Activated CD4-positive, alpha-beta T cell treated with anti-CD3 and anti-CD28 coated beads for 36 hours (primary cell): Measurements from ENCODE around the gene ZNF534. TPM values are rescaled to one million over a fixed set of nuclear protein-coding genes. Genes with fewer than 3 reads are reported as not detected.
"Not testable (repeated sequence)": the region's sequence is repeated elsewhere in the genome, so short reads cannot be mapped to it uniquely, and the experiment has no call there.

Experiments
- ATAC-seq: fragments of 200-7000 bp; cut with Tn5 transposase; one replicate; pipeline ENCODE4 v1.10.0; 2021; ENCODE audit warnings: mild to moderate bottlenecking, moderate library complexity
- CTCF ChIA-PET: fragments of 350-600 bp; sonication (Branson Sonifier 250); formaldehyde crosslinking; loops from one replicate; lab custom pipeline; 2021; ENCODE audit warnings: antibody characterized with exemption; lab: Charles Lee
- POLR2A ChIA-PET: fragments of 350-600 bp; sonication (Branson Sonifier 250); formaldehyde crosslinking; loops from one replicate; lab custom pipeline; 2021; ENCODE audit warnings: antibody characterized with exemption, inconsistent platforms; lab: Charles Lee
- DNase-seq: peaks from one replicate; pipeline ENCODE4 v3.0.0-alpha.2; 2020
- H3K27ac Mint-ChIP-seq: one replicate; pipeline ENCODE4 v1.8.0; 2021; ENCODE audit warnings: mixed read lengths
- H3K27me3 Mint-ChIP-seq: one replicate; pipeline ENCODE4 v1.8.0; 2021; ENCODE audit warnings: mixed read lengths
- H3K36me3 Mint-ChIP-seq: one replicate; pipeline ENCODE4 v1.8.0; 2021; ENCODE audit warnings: low read depth, mixed read lengths
- H3K4me1 Mint-ChIP-seq: one replicate; pipeline ENCODE4 v1.8.0; 2021; ENCODE audit warnings: mixed read lengths
- H3K4me3 Mint-ChIP-seq: one replicate; pipeline ENCODE4 v1.8.0; 2021; ENCODE audit warnings: mild to moderate bottlenecking, moderate library complexity, mixed read lengths
- H3K9me3 Mint-ChIP-seq: one replicate; pipeline ENCODE4 v1.8.0; 2021; ENCODE audit warnings: low read depth, mixed read lengths
- intact Hi-C, 2 experiments: fragments of 100-400 bp; cut with DNase I in 1 of 2; cut with micrococcal nuclease in 1 of 2; formaldehyde crosslinking; loops; one replicate each; pipeline versions ENCODE4 v1.14.2 to v1.15.1; 2022 to 2024; cut with DNase I, micrococcal nuclease
- total RNA-seq, 2 experiments: library from RNA; stranded (reverse); gene quantifications; one replicate each; pipeline ENCODE4 v1.2.3, GENCODE V29; 2021

Gene ZNF534
- total RNA-seq, 2 experiments from 2014 or later, result 0.09 TPM; not detected in 1

DNA sequence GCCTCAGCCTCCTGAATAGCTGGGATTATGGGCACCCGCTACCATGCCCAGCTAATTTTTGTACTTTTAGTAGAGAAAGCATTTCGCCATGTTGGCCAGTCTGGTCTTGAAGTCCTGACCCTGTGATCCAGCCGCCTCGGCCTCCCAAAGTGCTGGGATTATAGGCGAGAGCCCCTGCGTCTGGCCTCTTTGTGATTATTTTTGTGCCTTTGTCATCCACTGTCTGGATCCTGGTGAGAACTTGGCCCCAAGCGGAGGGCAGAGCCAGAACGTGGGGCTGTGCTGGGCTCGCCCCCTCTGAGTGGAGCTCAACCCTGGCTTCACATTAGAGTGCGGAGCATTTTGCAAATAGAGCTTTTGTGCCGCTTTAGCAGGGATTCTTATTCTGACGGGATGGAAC, 72.0 kb downstream of the ZNF534 start:
- H3K27ac Mint-ChIP-seq, H3K4me1 Mint-ChIP-seq, ATAC-seq, CTCF ChIA-PET, H3K4me3 Mint-ChIP-seq, POLR2A ChIA-PET, H3K27me3 Mint-ChIP-seq, DNase-seq, intact Hi-C loops: not testable (repeated sequence)
- peaks cover 53% of the 10 kb centered on the region for H3K36me3 Mint-ChIP-seq
- H3K9me3 Mint-ChIP-seq, result peaks cover 40% of the 10 kb centered on the region

Other genes with a start within 250 kb of the ZNF534 start
- 100 to 1,000 TPM; 215 to 231 TPM for gene PPP2R1A, start 239.1 kb upstream of the ZNF534 start, total RNA-seq
- gene ZNF766, start 159.6 kb upstream of the ZNF534 start, total RNA-seq, result 10 to 100 TPM; 28.6 to 34.2 TPM
- gene ZNF480, start 132.0 kb upstream of the ZNF534 start, total RNA-seq, result 1 to 10 TPM; 4.8 to 5.0 TPM
- 1 to 10 TPM; 2.3 to 3.3 TPM for gene ZNF610, start 92.9 kb upstream of the ZNF534 start, total RNA-seq
- gene ZNF880, start 59.2 kb upstream of the ZNF534 start, total RNA-seq, result 10 to 100 TPM; 11.5 to 13.7 TPM
- 1 to 10 TPM; 8.2 to 8.6 TPM for gene ZNF528, start 31.3 kb upstream of the ZNF534 start, total RNA-seq
- gene ZNF578, start 24.4 kb downstream of the ZNF534 start, total RNA-seq, result 1 to 10 TPM in 1 of 2 experiments, under 1 TPM in 1; 0.77 to 1.1 TPM
- 10 to 100 TPM; 25.7 to 29.9 TPM for gene ZNF808, start 98.5 kb downstream of the ZNF534 start, total RNA-seq
- 10 to 100 TPM; 19.0 to 21.5 TPM for gene ZNF701, start 141.1 kb downstream of the ZNF534 start, total RNA-seq
- gene ZNF83, start 209.2 kb downstream of the ZNF534 start, total RNA-seq, result 10 to 100 TPM; 23.8 to 27.5 TPM